Fibroblast of lung (primary cell): ENCODE results near the gene MYOZ3. TPM values are rescaled to one million over a fixed set of nuclear protein-coding genes. Genes with fewer than 3 reads are reported as not detected.

ENCODE experiments used
- DNase-seq, 2 donors: peaks; one replicate each; pipeline versions ENCODE4 v3.0.0 to v3.0.0-alpha.2; 2010; ENCODE audit warnings: low read depth in 2 of 2
- H2AFZ ChIP-seq: 2 replicates; pipeline ENCODE4 v1.5.1; 2012; ENCODE audit warnings: low read length, control low read depth, inconsistent platforms
- H3K27ac ChIP-seq: 2 replicates; pipeline ENCODE4 v1.5.1; 2011; ENCODE audit warnings: low read length, control low read depth; ENCODE audit not compliant: insufficient read depth
- H3K27me3 ChIP-seq: 2 replicates; pipeline ENCODE4 v1.5.1; 2011; ENCODE audit warnings: mild to moderate bottlenecking, low read length; ENCODE audit not compliant: control insufficient read depth, insufficient read depth
- H3K36me3 ChIP-seq: 2 replicates; pipeline ENCODE4 v1.5.1; 2011; ENCODE audit warnings: low read length; ENCODE audit not compliant: control insufficient read depth, insufficient read depth
- H3K4me1 ChIP-seq: 2 replicates; pipeline ENCODE4 v1.5.1; 2011; ENCODE audit warnings: low read length; ENCODE audit not compliant: control insufficient read depth, insufficient read depth; ENCODE audit errors: extremely low read depth
- H3K4me2 ChIP-seq: 2 replicates; pipeline ENCODE4 v1.5.1; 2011; ENCODE audit warnings: low read length, control low read depth; ENCODE audit not compliant: insufficient read depth; ENCODE audit errors: extremely low read depth
- H3K4me3 ChIP-seq, 4 experiments: fragments of 200-600 bp in 1 of 4; sonication (generic) in 1 of 4; replicated peaks in 1 of 4; 2 replicates each; pipeline ENCODE4 v1.5.1; 2011 to 2016; ENCODE audit warnings: low read length in 4 of 4, low read depth in 3 of 4, mild to moderate bottlenecking in 3 of 4, control low read depth in 2 of 4, inconsistent platforms in 1 of 4, mixed read lengths in 1 of 4; ENCODE audit not compliant: insufficient read depth in 1 of 4; ENCODE audit errors: control extremely low read depth in 1 of 4
- H3K79me2 ChIP-seq: 2 replicates; pipeline ENCODE4 v1.5.1; 2012; ENCODE audit warnings: mild to moderate bottlenecking, low read length, inconsistent platforms; ENCODE audit not compliant: control insufficient read depth, insufficient read depth
- H3K9ac ChIP-seq: 2 replicates; pipeline ENCODE4 v1.5.1; 2011; ENCODE audit warnings: mild to moderate bottlenecking, low read length, control low read depth; ENCODE audit not compliant: insufficient read depth
- H3K9me3 ChIP-seq: 2 replicates; pipeline ENCODE4 v1.5.1; 2012; ENCODE audit warnings: low read depth, low read length; ENCODE audit not compliant: control insufficient read depth, insufficient read depth
- H4K20me1 ChIP-seq: 2 replicates; pipeline ENCODE4 v1.5.1; 2011; ENCODE audit warnings: low read length; ENCODE audit not compliant: control insufficient read depth, insufficient read depth; ENCODE audit errors: extremely low read depth
- EZH2 ChIP-seq: IDR thresholded peaks from 2 replicates; pipeline ENCODE4 v1.5.1; 2012; ENCODE audit warnings: low read length, control low read depth, mild to moderate bottlenecking; ENCODE audit errors: missing control alignments
- polyA plus RNA-seq, 2 donors: library from polyadenylated mRNA; depleted of rRNA in 1 of 2; stranded (reverse) in 1 of 2; unstranded in 1 of 2; fragments of >200 nt; gene quantifications; 2 replicates each; pipeline ENCODE4 v1.2.1, GENCODE V29; 2011 to 2012; ENCODE audit warnings: missing spikeins in 1 of 2
- total RNA-seq: library from RNA; depleted of rRNA; stranded (reverse); fragments of >200 nt; gene quantifications from 2 replicates; pipeline ENCODE4 v1.2.1, GENCODE V29; 2014
- TF ChIP-seq, protein P1 (sequence below), 2 donors: IDR thresholded peaks in 1 of 2; conservative IDR thresholded peaks in 1 of 2; 1 replicate in 1 of 2; 2 replicates in 1 of 2; pipeline ENCODE4 v1.5.1; 2011 to 2012; ENCODE audit warnings: low read length in 2 of 2, control low read depth in 1 of 2, inconsistent platforms in 1 of 2, low read depth in 1 of 2, mild to moderate bottlenecking in 1 of 2

MYOZ3 gene
- total and polyA plus RNA-seq, 2 donors (not counting 1 experiment from before 2014, with no cell fraction given) = 0.14 to 0.33 TPM

GRCh38 chr5:150650021-150651006, 10.7 kb upstream of the MYOZ3 start:
- H4K20me1 ChIP-seq = no peaks in the 10 kb centered on the region
- no peak overlapping the region for H3K4me2 ChIP-seq
- no peak overlapping the region for H3K27ac ChIP-seq
- no peak for DNase-seq
- no peak for TF ChIP-seq EZH2
- TF ChIP-seq, protein P1, sequence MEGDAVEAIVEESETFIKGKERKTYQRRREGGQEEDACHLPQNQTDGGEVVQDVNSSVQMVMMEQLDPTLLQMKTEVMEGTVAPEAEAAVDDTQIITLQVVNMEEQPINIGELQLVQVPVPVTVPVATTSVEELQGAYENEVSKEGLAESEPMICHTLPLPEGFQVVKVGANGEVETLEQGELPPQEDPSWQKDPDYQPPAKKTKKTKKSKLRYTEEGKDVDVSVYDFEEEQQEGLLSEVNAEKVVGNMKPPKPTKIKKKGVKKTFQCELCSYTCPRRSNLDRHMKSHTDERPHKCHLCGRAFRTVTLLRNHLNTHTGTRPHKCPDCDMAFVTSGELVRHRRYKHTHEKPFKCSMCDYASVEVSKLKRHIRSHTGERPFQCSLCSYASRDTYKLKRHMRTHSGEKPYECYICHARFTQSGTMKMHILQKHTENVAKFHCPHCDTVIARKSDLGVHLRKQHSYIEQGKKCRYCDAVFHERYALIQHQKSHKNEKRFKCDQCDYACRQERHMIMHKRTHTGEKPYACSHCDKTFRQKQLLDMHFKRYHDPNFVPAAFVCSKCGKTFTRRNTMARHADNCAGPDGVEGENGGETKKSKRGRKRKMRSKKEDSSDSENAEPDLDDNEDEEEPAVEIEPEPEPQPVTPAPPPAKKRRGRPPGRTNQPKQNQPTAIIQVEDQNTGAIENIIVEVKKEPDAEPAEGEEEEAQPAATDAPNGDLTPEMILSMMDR (conservative IDR thresholded peaks at IDR 0.05 in 1 of 2, IDR thresholded peaks at IDR 0.05 in 1 of 2; ENCODE audit: low read depth in 1 of 2, low read length in 2 of 2) = no peak
- no peaks in the 10 kb centered on the region for H3K27me3 ChIP-seq
- H2AFZ ChIP-seq = no peak overlapping the region
- peaks cover 17% of the 10 kb centered on the region for H3K36me3 ChIP-seq
- no peaks in the 10 kb centered on the region for H3K79me2 ChIP-seq
- H3K4me1 ChIP-seq = peaks cover 26% of the 10 kb centered on the region
- no peaks in the 10 kb centered on the region for H3K9me3 ChIP-seq
- H3K9ac ChIP-seq = no peak overlapping the region
- no peak overlapping the region for H3K4me3 ChIP-seq

DNA sequence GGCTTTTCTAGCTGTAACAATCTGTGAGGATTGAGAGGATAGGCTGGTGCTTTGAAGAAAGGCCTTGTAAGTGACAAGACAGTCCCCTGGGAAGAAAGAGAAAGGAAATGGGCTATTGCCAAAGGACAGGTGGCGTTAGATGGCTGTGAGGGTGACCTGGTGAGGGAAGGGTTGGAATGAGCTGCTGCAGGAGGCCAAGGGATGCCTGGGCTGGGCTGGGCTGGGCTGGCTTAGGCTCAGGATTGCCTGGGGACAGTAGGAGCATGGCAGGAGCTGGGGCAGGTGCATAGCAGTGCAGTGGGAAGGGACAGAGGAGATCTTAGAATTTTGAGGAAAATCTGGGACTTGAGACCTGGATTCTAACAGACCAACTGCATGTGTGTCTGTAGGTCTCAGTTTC, 9.7 kb upstream of the MYOZ3 start:
- no peak overlapping the region for H2AFZ ChIP-seq
- H3K9me3 ChIP-seq = no peaks in the 10 kb centered on the region
- H3K4me1 ChIP-seq = peaks cover 19% of the 10 kb centered on the region
- H3K4me2 ChIP-seq = no peak overlapping the region
- no peak for TF ChIP-seq EZH2
- TF ChIP-seq, protein P1 (conservative IDR thresholded peaks at IDR 0.05 in 1 of 2, IDR thresholded peaks at IDR 0.05 in 1 of 2; ENCODE audit: low read depth in 1 of 2, low read length in 2 of 2) = no peak
- H3K4me3 ChIP-seq = no peak overlapping the region
- no peak for DNase-seq
- no peaks in the 10 kb centered on the region for H3K27me3 ChIP-seq
- H3K27ac ChIP-seq = no peak overlapping the region
- H4K20me1 ChIP-seq = no peaks in the 10 kb centered on the region
- H3K36me3 ChIP-seq = peaks cover 17% of the 10 kb centered on the region
- no peaks in the 10 kb centered on the region for H3K79me2 ChIP-seq
- no peak overlapping the region for H3K9ac ChIP-seq

DNA sequence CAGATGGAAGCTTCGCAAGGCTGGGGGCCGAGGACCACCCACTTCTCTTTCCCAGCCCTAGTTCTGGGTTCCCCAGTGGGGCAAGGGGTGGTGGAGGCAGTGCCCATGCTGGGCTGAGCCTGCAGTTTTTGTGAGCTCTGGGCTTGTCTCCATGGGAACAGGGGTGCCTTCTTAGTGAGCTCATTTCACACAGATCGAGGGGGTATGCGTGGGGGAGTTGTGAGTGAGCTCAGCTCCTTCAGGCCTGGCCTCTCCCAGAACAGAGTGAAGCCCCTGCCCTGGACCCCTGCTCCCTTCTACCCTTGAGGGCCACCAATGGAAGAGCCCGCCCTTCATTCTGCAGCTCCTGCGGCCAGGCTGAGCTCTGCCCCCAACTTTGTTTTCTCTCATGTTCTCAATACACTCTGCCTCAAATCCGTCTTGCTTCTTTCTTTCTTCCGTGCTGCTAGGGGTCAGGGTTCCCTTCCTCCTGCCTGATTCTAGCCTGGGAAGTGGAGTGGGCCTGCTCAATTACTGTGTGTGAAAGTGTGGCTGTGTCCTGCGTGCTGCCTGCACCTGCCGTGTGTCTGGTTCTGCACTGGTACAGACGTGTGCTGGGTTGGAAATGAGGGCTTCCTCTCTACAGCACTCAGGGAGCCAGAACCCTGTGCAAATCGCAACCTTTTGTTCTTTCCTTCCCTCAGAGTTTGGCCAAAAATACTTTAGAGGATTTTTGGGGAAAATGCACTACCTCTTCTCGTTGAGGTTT, 9.0 kb upstream of the MYOZ3 start:
- no peaks in the 10 kb centered on the region for H4K20me1 ChIP-seq
- no peak overlapping the region for H3K27ac ChIP-seq
- no peaks in the 10 kb centered on the region for H3K27me3 ChIP-seq
- H3K79me2 ChIP-seq = no peaks in the 10 kb centered on the region
- H3K36me3 ChIP-seq = peaks cover 17% of the 10 kb centered on the region
- no peak overlapping the region for H3K9ac ChIP-seq
- peaks cover 23% of the 10 kb centered on the region for H3K4me1 ChIP-seq
- no peaks in the 10 kb centered on the region for H3K9me3 ChIP-seq
- no peak overlapping the region for H2AFZ ChIP-seq
- DNase-seq = no peak
- H3K4me2 ChIP-seq = no peak overlapping the region
- no peak for TF ChIP-seq EZH2
- TF ChIP-seq, protein P1 (conservative IDR thresholded peaks at IDR 0.05 in 1 of 2, IDR thresholded peaks at IDR 0.05 in 1 of 2; ENCODE audit: low read depth in 1 of 2, low read length in 2 of 2) = no peak
- H3K4me3 ChIP-seq = no peak overlapping the region
